ENCODE data around the gene PFKFB1.

Gene PFKFB1

GRCh38 chrX:54921427-54922021, 72.5 kb downstream of the PFKFB1 start:
- H3K4me3 ChIP-seq (replicated peaks; ENCODE audit: low read depth, low read length) = peak overlapping the region; percentile 61
- no peaks in the 10 kb centered on the region for H3K27me3 ChIP-seq (replicated peaks; ENCODE audit: control insufficient read depth, insufficient read depth, low read length)
- TF ChIP-seq CTCF (IDR thresholded peaks at IDR 0.05; ENCODE audit: insufficient read depth, low read length, poor library complexity, severe bottlenecking) = no peak
- DNase-seq (ENCODE audit: extremely low read depth, insufficient read length) = peak; percentile 24
- no peaks in the 10 kb centered on the region for H3K36me3 ChIP-seq (ENCODE audit: control insufficient read depth, insufficient read depth, low read length)

DNA sequence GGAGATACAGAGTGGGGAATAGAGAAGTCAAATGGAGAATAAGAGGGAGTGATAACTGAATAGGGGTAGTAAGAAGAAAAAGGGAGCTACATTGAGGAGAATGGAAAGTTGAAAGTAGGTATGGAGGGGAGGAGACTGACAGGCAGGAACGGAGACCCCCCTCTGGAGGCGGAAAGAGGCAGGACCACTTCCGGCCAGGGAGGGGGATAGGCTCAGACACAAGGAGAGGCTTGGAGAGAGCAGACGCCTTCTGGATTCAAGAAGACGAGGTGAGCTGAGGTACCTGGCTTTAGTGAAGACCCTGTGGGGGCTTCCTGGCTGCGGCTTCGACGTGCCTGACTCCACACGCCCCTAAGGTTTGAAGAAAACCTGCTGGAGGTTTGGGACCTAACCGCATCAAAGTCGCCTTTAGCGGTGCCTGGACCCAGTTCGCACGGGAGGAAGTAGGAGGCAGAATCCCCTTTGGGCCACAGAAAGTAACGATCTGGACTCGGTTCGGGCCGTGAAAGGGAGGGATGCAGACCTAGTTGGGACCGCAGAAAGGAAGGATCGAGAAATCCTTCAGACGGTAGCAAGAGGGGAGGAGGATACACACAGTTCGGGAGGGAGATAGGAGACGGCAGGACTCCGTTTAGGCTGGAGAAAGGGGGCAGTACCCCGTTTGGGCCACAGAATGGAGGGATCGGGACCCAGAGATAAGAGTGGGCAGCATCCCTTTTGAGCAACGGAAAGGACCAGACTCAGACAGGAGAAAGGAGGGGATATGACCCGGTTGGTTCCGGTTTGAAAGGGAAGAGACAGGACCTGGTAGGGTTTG, 73.2 kb downstream of the PFKFB1 start, which contains the start of gene TRO:
Gene TRO (plus strand): TSS at position 215 of the 817 bp plus-strand sequence. CDS start 1,423 bp downstream, outside the sequence.
- H3K36me3 ChIP-seq (ENCODE audit: control insufficient read depth, insufficient read depth, low read length) = no peaks in the 10 kb centered on the region
- no peaks in the 10 kb centered on the region for H3K27me3 ChIP-seq (replicated peaks; ENCODE audit: control insufficient read depth, insufficient read depth, low read length)
- DNase-seq (ENCODE audit: extremely low read depth, insufficient read length) = no peak
- H3K4me3 ChIP-seq (replicated peaks; ENCODE audit: low read depth, low read length) = peak within 1 kb of the TSS; percentile 61
- TF ChIP-seq CTCF (IDR thresholded peaks at IDR 0.05; ENCODE audit: insufficient read depth, low read length, poor library complexity, severe bottlenecking) = no peak

GRCh38 chrX:54909941-54910340, 84.0 kb downstream of the PFKFB1 start:
- Histone ChIP-seq H3K36me3 (ENCODE audit: control insufficient read depth, insufficient read depth, low read length) (no peaks in the 10 kb centered on the region), H3K27me3 (replicated peaks; ENCODE audit: control insufficient read depth, insufficient read depth, low read length) (no peaks in the 10 kb centered on the region), H3K4me3 (replicated peaks; ENCODE audit: low read depth, low read length) (no peak overlapping the region)
- DNase-seq (ENCODE audit: extremely low read depth, insufficient read length) = no peak
- no peak for TF ChIP-seq CTCF (IDR thresholded peaks at IDR 0.05; ENCODE audit: insufficient read depth, low read length, poor library complexity, severe bottlenecking)

- TF ChIP-seq CTCF (IDR thresholded peaks at IDR 0.05; ENCODE audit: insufficient read depth, low read length, poor library complexity, severe bottlenecking) = no peak
- DNase-seq (ENCODE audit: extremely low read depth, insufficient read length) = no peak
- H3K36me3 ChIP-seq (ENCODE audit: control insufficient read depth, insufficient read depth, low read length) = no peaks in the 10 kb centered on the region
- H3K27me3 ChIP-seq (replicated peaks; ENCODE audit: control insufficient read depth, insufficient read depth, low read length) = no peaks in the 10 kb centered on the region; the same call in 1 of the 2 replicates
- no peak overlapping the region for H3K4me3 ChIP-seq (replicated peaks; ENCODE audit: low read depth, low read length)
Observed at GRCh38 chrX:54894159-54894558, 99.8 kb downstream of the PFKFB1 start.

DNA sequence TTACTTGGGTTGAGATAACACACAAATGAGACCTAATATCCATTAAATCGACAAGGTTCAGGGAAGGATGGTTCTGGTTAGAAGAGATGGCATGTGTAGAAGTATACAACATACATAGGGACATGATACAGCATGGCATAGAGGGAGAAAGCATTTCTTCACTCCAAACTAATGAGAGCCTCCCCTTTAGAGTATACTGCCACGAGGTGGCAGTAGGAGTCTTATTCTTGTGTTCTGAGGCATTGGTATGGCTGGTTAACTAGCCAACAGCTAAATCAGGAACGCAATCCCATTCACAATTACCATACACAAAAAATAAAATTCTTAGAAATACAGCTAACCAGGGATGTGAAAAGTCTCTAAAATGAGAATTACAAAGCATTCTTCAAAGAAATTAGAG, 102.4 kb downstream of the PFKFB1 start:
- no peaks in the 10 kb centered on the region; the same call in 1 of the 2 replicates for H3K27me3 ChIP-seq (replicated peaks; ENCODE audit: control insufficient read depth, insufficient read depth, low read length)
- TF ChIP-seq CTCF (IDR thresholded peaks at IDR 0.05; ENCODE audit: insufficient read depth, low read length, poor library complexity, severe bottlenecking) = peak; percentile 53
- no peak for DNase-seq (ENCODE audit: extremely low read depth, insufficient read length)
- no peaks in the 10 kb centered on the region for H3K36me3 ChIP-seq (ENCODE audit: control insufficient read depth, insufficient read depth, low read length)
- no peak overlapping the region for H3K4me3 ChIP-seq (replicated peaks; ENCODE audit: low read depth, low read length)
